ENCODE results near the gene LRRC74B. TPM values are rescaled to one million over a fixed set of nuclear protein-coding genes. Genes with fewer than 3 reads are reported as not detected.
A peak's percentile ranks its signal among the peaks of the same experiment; 100 is the strongest.

LRRC74B gene
- total and polyA plus RNA-seq, 2 of the 4 experiments (the other 2 are of a cell fraction), result not detected

- POLR2A ChIA-PET (ENCODE audit: unreplicated experiment), result no interaction called here
Observed at GRCh38 chr22:21043860-21044535, 1.7 kb upstream of the LRRC74B start.

More at GRCh38 chr22:21043860-21044535, 1.7 kb upstream of the LRRC74B start:
- DNase-seq (no peak), ATAC-seq (ENCODE audit: low read depth) (no peak)
- peak overlapping the region; percentile 78 for H2AK9ac ChIP-seq (replicated peaks; ENCODE audit: low read depth, low read length, poor library complexity)
- no peak overlapping the region for H3K4me2 ChIP-seq (ENCODE audit: low read depth, low read length)
- no peak overlapping the region for H2BK20ac ChIP-seq (ENCODE audit: low read depth, low read length)
- WGBS, 2 experiments (ENCODE audit: extremely low coverage in 2 of 2, insufficient read length in 1 of 2), result 84% methylated on average over 7 of the region's 15 CpGs; no CpG with 5 or more reads in 1 of the 2 experiments
- H3K9ac ChIP-seq (ENCODE audit: low read depth, low read length), result no peak overlapping the region
- peak overlapping the region; percentile 15; the same call in 1 of the 2 replicates for H3K14ac ChIP-seq (replicated peaks; ENCODE audit: low read depth, low read length)
- peak overlapping the region; percentile 76 for H2AK5ac ChIP-seq (ENCODE audit: low read depth, low read length)
- no peak overlapping the region; the same call in 1 of the 2 replicates for H3K27ac ChIP-seq (ENCODE audit: insufficient read depth, low read length)
- H2BK15ac ChIP-seq (ENCODE audit: low read depth, low read length), result no peak overlapping the region
- no peak overlapping the region for H2BK120ac ChIP-seq (ENCODE audit: low read depth, low read length)
- H3K27me3 ChIP-seq (ENCODE audit: control insufficient read depth, insufficient read depth, low read length), result no peaks in the 10 kb centered on the region
- BruUV-seq (replicated peaks), result no TSS peak
- H3K79me1 ChIP-seq (ENCODE audit: low read depth in 1 of 2, low read length in 2 of 2), result no peaks in the 10 kb centered on the region
- no peak overlapping the region for H3K4me3 ChIP-seq (ENCODE audit: insufficient read depth, low read depth, low read length)
- H3K18ac ChIP-seq (ENCODE audit: low read depth, low read length), result no peak overlapping the region
- intact Hi-C loops (cut with micrococcal nuclease) (loop anchor here (2.0 kb wide), 1 partner anchor 29 kb away; the partner anchor contains the start of gene P2RX6), in situ Hi-C loops (cut with MboI; ENCODE audit: low sequenced_read_pairs) (no loop called here), dilution Hi-C loops (cut with HindIII; ENCODE audit: low sequenced_read_pairs, unreplicated experiment) (no loop called here)
- H3K36me3 ChIP-seq (ENCODE audit: control insufficient read depth, insufficient read depth, low read length), result no peaks in the 10 kb centered on the region
- H4K5ac ChIP-seq (ENCODE audit: low read depth, low read length), result no peak overlapping the region
- H3K4me1 ChIP-seq (ENCODE audit: control insufficient read depth, insufficient read depth, low read length), result peaks cover 15% of the 10 kb centered on the region
- TF ChIP-seq NFE2L2 (IDR thresholded peaks at IDR 0.05; ENCODE audit: low read depth, low read length) (no peak), CEBPB (IDR thresholded peaks at IDR 0.05; ENCODE audit: low read depth, low read length) (no peak)
- no peak overlapping the region for H3K23ac ChIP-seq (ENCODE audit: low read depth, low read length)
- H4K8ac ChIP-seq (ENCODE audit: low read depth in 2 of 2, low read length in 2 of 2), result no peak overlapping the region
- no peaks in the 10 kb centered on the region for H4K20me1 ChIP-seq (ENCODE audit: insufficient read depth, low read length)
- no peak overlapping the region for H2AFZ ChIP-seq (replicated peaks; ENCODE audit: low read length, poor library complexity)
- CTCF ChIA-PET, result interaction anchor here (1.4 kb wide), 1 partner anchor 23 kb away, joined by 3 read pairs; no protein-coding TSS in a partner anchor
- peak overlapping the region; percentile 11 for H3K4ac ChIP-seq (ENCODE audit: low read depth, low read length)
- no peak overlapping the region for H3K56ac ChIP-seq (ENCODE audit: extremely low read depth, insufficient read depth, low read length)
- H3K9me3 ChIP-seq (ENCODE audit: control insufficient read depth, insufficient read depth, low read length), result no peaks in the 10 kb centered on the region
- H4K91ac ChIP-seq (ENCODE audit: insufficient read depth, low read depth, low read length), result no peak overlapping the region
- no peak overlapping the region for H2BK5ac ChIP-seq (ENCODE audit: low read depth, low read length, poor library complexity, severe bottlenecking)
- H3K9me1 ChIP-seq (ENCODE audit: insufficient read depth, low read length), result peaks cover 6% of the 10 kb centered on the region; the same call in 1 of the 2 replicates

All from IMR-90 (cell line).